NCI-H2196 (cell line): ENCODE results near the gene VEGFA.

Experiments used
- DNase-seq: peaks from one replicate; lab custom pipeline; 2025; ENCODE audit not compliant: unreplicated experiment; lab: John Stamatoyannopoulos, UW

The VEGFA gene

DNA sequence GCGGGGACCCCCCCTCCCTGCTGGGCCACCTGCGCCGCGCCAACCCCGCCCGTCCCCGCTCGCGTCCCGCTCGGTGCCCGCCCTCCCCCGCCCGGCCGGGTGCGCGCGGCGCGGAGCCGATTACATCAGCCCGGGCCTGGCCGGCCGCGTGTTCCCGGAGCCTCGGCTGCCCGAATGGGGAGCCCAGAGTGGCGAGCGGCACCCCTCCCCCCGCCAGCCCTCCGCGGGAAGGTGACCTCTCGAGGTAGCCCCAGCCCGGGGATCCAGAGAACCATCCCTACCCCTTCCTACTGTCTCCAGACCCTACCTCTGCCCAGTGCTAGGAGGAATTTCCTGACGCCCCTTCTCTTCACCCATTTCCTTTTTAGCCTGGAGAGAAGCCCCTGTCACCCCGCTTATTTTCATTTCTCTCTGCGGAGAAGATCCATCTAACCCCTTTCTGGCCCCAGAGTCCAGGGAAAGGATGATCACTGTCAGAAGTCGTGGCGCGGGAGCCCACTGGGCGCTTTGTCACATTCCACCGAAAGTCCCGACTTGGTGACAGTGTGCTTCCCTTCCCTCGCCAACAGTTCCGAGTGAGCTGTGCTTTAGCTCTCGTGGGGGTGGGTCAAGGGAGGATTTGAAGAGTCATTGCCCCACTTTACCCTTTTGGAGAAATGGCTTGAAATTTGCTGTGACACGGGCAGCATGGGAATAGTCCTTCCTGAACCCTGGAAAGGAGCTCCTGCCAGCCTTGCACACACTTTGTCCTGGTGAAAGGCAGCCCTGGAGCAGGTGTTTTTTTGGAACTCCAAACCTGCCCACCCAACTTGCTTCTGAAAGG, 2.1 kb downstream of the VEGFA start:
- DNase-seq = peak; percentile 43

DNA sequence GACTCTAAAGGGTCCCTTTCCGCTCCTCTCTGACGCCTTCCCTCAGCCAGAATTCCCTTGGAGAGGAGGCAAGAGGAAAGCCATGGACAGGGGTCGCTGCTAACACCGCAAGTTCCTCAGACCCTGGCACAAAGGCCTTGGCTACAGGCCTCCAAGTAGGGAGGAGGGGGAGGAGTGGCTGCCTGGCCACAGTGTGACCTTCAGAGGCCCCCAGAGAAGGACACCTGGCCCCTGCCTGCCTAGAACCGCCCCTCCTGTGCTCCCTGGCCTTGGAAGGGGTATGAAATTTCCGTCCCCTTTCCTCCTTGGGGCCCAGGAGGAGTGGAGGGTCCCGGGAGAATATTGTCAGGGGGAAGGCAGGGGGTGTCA, 2.7 kb downstream of the VEGFA start:
- DNase-seq = no peak

DNA sequence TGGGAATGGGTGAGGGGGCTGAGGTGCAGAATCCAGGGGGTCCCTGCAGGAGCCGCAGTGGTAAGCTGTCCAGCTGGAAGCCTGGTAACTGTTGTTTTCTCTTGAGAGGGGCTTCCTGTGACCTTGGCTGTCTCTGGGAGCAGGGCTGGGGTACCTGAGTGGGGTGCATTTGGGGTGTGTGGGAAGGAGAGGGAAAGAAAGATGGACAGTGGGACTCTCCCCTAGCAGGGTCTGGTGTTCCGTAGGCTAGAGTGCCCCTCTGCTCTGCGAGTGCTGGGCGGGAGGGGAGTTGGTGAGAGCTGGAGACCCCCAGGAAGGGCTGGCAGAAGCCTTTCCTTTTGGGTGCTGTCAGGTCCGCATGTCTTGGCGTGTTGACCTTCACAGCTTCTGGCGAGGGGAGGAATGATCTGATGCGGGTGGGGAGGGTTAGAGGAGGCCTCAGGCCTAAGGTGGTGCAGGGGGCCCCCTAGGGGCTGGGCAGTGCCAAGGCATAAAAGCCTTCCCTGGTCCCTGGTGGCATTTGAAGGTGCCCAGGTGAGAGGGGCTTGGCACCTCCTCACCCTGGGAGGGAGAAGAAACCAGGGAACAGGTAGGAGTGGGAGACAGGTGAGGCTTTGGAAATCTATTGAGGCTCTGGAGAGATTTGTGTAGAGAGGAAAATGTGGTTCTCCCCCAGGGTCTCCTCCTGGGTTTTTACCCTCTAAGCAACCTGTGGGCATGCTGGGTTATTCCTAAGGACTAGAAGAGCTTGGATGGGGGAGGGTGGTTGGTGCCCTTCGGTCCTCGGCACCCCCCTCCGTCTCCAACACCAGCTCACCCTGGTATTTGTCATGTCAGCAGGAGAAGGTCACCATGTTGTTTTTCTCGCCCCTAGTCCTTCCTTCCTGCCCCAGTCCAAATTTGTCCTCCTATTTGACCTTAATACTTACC, 3.3 kb downstream of the VEGFA start:
- DNase-seq = peak; percentile 63

DNA sequence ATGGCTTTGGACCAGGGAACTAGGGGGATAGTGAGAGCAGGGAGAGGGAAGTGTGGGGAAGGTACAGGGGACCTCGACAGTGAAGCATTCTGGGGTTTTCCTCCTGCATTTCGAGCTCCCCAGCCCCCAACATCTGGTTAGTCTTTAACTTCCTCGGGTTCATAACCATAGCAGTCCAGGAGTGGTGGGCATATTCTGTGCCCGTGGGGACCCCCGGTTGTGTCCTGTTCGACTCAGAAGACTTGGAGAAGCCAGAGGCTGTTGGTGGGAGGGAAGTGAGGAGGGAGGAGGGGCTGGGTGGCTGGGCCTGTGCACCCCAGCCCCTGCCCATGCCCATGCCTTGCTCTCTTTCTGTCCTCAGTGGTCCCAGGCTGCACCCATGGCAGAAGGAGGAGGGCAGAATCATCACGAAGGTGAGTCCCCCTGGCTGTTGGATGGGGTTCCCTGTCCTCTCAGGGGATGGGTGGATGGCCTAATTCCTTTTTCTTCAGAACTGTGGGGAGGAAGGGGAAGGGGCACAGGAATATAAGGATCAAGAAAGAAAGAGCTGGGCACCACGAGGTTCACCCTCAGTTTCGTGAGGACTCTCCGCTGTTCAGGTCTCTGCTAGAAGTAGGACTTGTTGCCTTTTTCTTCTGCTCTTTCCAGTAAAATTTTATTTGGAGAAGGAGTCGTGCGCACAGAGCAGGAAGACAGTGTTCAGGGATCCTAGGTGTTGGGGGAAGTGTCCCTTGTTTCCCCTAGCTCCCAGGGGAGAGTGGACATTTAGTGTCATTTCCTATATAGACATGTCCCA, 4.2 kb downstream of the VEGFA start:
- no peak for DNase-seq

DNA sequence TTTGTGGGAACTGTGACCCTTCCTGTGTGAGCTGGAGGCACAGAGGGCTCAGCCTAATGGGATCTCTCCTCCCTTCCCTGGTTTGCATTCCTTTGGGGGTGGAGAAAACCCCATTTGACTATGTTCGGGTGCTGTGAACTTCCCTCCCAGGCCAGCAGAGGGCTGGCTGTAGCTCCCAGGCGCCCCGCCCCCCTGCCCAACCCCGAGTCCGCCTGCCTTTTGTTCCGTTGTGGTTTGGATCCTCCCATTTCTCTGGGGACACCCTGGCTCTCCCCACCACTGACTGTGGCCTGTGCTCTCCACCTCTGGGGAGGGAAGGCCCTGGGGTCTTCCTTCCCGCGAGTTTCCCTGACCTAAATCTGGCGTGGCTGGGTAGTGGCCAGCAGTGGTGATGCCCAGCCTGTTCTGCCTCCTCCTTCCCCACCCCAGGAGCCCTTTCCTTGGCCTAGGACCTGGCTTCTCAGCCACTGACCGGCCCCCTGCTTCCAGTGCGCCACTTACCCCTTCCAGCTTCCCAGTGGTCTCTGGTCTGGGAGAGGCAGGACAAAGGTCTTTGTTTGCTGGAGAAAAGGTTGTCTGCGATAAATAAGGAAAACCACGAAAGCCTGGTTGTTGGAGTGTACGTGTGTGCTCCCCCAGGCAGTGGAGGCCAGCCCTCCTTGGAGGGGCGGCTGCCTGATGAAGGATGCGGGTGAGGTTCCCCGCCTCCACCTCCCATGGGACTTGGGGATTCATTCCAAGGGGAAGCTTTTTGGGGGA, 4.9 kb downstream of the VEGFA start:
- peak; percentile 67 for DNase-seq

DNA sequence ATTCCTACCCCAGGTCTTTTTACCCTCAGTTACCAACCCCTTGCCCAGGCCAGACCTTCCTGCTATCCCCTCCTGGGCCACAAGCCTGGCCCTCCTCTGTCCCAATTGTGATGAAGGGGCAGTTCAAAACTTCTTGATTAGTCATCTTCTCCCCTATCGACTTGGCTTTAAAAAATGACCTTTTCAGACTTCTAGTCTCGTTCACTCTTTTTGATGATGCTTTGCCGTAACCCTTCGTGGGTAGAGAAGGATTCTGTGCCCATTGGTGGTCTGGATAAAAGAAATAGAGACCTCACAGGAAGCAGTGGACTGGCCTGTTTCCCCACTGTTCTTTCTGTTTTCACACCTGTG, 5.5 kb downstream of the VEGFA start:
- no peak for DNase-seq

- DNase-seq = no peak
Observed at GRCh38 chr6:43776115-43776798, 6.2 kb downstream of the VEGFA start.

DNA sequence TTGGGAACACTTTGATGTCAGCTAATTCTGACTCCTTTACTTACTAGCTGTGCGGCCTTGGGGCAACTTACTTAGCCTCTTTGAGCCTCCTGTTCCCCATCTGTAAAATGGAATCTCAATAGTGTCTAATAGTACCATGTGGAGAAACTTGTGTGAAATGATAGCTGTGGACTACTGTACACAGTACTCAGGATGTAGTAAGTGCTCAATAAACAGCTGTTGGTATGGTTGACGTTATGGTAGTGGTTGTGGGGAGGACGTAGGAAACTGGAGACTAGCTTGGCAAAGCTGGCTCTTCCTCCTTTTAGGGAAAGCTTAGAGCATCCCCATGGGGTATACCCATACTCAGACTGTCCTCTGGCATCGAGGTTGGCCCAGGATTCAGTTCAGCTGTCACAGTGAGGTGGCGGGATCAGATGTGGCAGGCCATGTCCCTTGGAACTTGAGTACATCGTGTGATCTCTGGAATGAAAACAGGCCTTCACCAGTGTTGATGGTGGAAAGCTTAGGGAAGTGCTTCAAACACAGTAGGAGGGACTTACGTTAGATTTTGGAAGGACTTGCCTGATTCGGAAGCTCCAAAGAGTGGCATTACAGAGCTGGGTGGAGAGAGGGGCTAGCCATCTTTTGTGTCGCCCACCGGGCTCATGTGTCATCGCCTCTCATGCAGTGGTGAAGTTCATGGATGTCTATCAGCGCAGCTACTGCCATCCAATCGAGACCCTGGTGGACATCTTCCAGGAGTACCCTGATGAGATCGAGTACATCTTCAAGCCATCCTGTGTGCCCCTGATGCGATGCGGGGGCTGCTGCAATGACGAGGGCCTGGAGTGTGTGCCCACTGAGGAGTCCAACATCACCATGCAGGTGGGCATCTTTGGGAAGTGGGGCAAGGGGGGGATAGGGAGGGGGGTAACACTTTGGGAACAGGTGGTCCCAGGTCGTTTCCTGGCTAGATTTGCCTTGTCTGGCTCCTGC, 7.1 kb downstream of the VEGFA start:
- no peak for DNase-seq

DNA sequence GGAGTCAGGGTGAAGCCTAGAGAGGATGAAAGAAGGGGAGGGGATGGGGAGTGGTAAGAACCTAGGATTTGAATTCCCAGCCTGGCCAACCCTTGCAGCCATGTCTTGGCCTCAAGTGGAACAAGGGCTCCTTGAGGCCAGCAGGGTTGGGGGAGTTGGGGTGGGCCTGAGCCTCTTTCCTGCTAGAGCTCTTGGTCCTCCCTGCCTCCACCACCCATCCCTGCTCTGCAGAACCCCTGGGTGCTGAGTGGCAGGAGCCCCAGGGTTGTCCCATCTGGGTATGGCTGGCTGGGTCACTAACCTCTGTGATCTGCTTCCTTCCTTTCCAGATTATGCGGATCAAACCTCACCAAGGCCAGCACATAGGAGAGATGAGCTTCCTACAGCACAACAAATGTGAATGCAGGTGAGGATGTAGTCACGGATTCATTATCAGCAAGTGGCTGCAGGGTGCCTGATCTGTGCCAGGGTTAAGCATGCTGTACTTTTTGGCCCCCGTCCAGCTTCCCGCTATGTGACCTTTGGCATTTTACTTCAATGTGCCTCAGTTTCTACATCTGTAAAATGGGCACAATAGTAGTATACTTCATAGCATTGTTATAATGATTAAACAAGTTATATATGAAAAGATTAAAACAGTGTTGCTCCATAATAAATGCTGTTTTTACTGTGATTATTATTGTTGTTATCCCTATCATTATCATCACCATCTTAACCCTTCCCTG, 8.3 kb downstream of the VEGFA start:
- no peak for DNase-seq

- DNase-seq = no peak
Observed at GRCh38 chr6:43778976-43779851, 9.2 kb downstream of the VEGFA start.

- DNase-seq = no peak
Observed at GRCh38 chr6:43779852-43780236, 9.8 kb downstream of the VEGFA start.

GRCh38 chr6:43780293-43780692, 10.3 kb downstream of the VEGFA start:
- no peak for DNase-seq

- DNase-seq = no peak
Observed at GRCh38 chr6:43780941-43781928, 11.2 kb downstream of the VEGFA start.

DNA sequence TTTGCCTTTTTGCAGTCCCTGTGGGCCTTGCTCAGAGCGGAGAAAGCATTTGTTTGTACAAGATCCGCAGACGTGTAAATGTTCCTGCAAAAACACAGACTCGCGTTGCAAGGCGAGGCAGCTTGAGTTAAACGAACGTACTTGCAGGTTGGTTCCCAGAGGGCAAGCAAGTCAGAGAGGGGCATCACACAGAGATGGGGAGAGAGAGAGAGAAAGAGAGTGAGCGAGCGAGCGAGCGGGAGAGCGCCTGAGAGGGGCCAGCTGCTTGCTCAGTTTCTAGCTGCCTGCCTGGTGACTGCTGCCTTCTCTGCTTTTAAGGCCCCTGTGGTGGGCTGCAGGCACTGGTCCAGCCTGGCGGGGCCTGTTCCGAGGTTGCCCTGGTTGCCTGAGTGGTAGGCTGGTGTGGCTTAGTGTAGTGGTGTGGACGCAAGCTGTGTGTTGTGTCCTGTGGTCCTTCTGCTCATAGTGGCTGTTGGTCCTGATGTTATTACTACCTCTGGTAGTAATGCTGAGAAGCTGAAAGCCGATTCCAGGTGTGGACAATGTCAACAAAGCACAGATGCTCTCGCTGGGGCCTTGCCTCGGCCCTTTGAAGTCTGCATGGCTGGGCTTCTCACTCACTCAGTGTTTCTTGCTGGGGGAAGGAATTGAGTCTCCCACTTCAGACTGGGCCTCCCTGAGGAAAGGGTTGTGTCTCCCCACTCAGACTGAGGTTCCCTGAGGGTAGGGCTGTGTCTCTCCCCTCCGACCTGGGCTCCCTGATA, 12.1 kb downstream of the VEGFA start:
- no peak for DNase-seq

DNA sequence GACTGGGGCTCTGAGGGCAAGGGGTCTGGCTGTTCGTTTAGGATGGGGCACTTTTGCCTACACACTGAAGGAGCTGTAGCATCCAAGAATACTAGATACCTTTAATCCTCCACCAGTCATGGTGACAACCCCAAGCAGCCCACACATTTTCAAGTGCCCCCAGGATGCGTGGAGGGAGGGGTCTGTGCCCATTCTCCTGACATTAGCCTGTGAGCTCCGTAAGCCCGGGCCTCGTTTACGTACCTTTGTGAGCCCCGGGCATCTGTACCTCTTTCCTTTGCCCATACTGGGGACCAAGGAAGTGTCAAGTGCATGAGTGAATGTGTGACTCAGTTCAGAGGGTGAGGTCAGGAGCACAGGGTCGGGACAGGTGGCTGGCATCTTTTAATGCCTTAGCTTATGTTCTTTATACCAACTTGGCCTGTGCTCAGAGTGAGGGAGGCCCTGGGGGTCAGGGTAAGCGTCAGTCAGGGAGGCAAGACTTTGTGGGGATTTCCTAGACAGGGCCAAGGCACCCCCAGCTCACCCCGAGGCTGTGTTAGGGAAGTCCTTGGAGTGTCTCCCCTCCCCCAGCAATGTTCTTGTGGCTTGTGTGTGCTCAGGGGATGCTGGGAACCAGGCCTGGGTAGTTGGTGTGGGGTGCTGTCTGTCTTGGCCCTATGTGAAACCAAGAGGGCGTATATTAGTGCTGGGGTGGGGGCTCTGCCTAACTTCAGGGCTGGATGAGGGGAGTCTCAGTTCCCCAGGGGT, 12.9 kb downstream of the VEGFA start:
- no peak for DNase-seq
